H1 (cell line): ENCODE results near the gene NSUN6. TPM values are rescaled to one million over a fixed set of nuclear protein-coding genes. Genes with fewer than 3 reads are reported as not detected.

Experiments
- CTCF ChIA-PET: fragments of 300-600 bp; sonication (Branson Sonifier 250); formaldehyde crosslinking; loops from one replicate; lab custom pipeline; 2021; ENCODE audit not compliant: partially characterized antibody; lab: Charles Lee
- POLR2A ChIA-PET: fragments of 300-600 bp; sonication (Branson Sonifier 250); formaldehyde crosslinking; loops from one replicate; lab custom pipeline; 2021; ENCODE audit warnings: inconsistent platforms; ENCODE audit not compliant: partially characterized antibody; lab: Charles Lee
- DNase-seq, 2 experiments: peaks; one replicate each; pipeline versions ENCODE4 v3.0.0 to v3.0.0-alpha.2; 2010 to 2022; ENCODE audit warnings: low spot score in 2 of 2, low read depth in 1 of 2, mixed read lengths in 1 of 2
- FAIRE-seq: peaks from 2 replicates; lab custom pipeline; 2011; peaks lifted over from hg19 to GRCh38; lab: Jason Lieb, UNC
- H2AFZ ChIP-seq: 2 replicates; pipeline ENCODE4 v1.8.1; 2012; ENCODE audit warnings: low read length, inconsistent platforms
- H2AK5ac ChIP-seq: 2 replicates; pipeline ENCODE4 v1.6.1; 2013; ENCODE audit warnings: low read depth, low read length
- H2BK120ac ChIP-seq: replicated peaks from 2 replicates; pipeline ENCODE3; 2013; ENCODE audit warnings: low read depth, low read length, inconsistent platforms
- H2BK12ac ChIP-seq: 2 replicates; pipeline ENCODE4 v1.6.1; 2013; ENCODE audit warnings: low read depth, low read length
- H2BK15ac ChIP-seq: 2 replicates; pipeline ENCODE4 v1.6.1; 2013; ENCODE audit warnings: low read length
- H2BK20ac ChIP-seq: 2 replicates; pipeline ENCODE4 v1.6.1; 2013; ENCODE audit warnings: low read length
- H2BK5ac ChIP-seq: 2 replicates; pipeline ENCODE4 v1.6.1; 2013; ENCODE audit warnings: low read depth, low read length
- H3K14ac ChIP-seq: 2 replicates; pipeline ENCODE4 v1.6.1; 2013; ENCODE audit warnings: inconsistent platforms; ENCODE audit not compliant: insufficient read length
- H3K18ac ChIP-seq: 2 replicates; pipeline ENCODE4 v1.6.1; 2013; ENCODE audit warnings: low read length; ENCODE audit errors: extremely low read depth
- H3K23ac ChIP-seq: 2 replicates; pipeline ENCODE4 v1.6.1; 2013; ENCODE audit warnings: inconsistent platforms; ENCODE audit not compliant: insufficient read length
- H3K23me2 ChIP-seq: 2 replicates; pipeline ENCODE4 v1.6.1; 2013; ENCODE audit warnings: low read depth, low read length
- H3K27ac ChIP-seq: 2 replicates; pipeline ENCODE4 v1.6.1; 2011; ENCODE audit warnings: low read depth, low read length, inconsistent platforms
- H3K27me3 ChIP-seq, 4 experiments: replicated peaks in 1 of 4; 1 replicate in 1 of 4; 2 replicates in 3 of 4; pipeline versions ENCODE4 v1.6.1 to v1.8.1; 2011 to 2013; ENCODE audit warnings: low read length in 3 of 4, mild to moderate bottlenecking in 3 of 4, inconsistent platforms in 2 of 4, mixed read lengths in 2 of 4, moderate library complexity in 1 of 4; ENCODE audit not compliant: control insufficient read depth in 3 of 4, insufficient read depth in 3 of 4; ENCODE audit errors: extremely low read depth in 1 of 4
- H3K36me3 ChIP-seq, 4 experiments: 2 replicates each; pipeline versions ENCODE4 v1.6.1 to v1.8.1; 2011 to 2013; ENCODE audit warnings: mild to moderate bottlenecking in 4 of 4, low read length in 3 of 4, moderate library complexity in 2 of 4, control low read depth in 1 of 4, inconsistent platforms in 1 of 4; ENCODE audit not compliant: insufficient read depth in 4 of 4, control insufficient read depth in 2 of 4
- H3K4ac ChIP-seq: replicated peaks from 2 replicates; pipeline ENCODE3; 2013; ENCODE audit warnings: low read length, low read depth, mixed read lengths, inconsistent platforms; ENCODE audit not compliant: insufficient read length
- H3K4me1 ChIP-seq, 4 experiments: replicated peaks in 1 of 4; 1 replicate in 1 of 4; 2 replicates in 3 of 4; pipeline versions ENCODE4 v1.6.1 to v1.8.1; 2011 to 2013; ENCODE audit warnings: low read length in 3 of 4, inconsistent platforms in 2 of 4, mixed read lengths in 1 of 4; ENCODE audit not compliant: insufficient read depth in 4 of 4, control insufficient read depth in 3 of 4
- H3K4me2 ChIP-seq, 2 experiments: 2 replicates each; pipeline versions ENCODE4 v1.6.1 to v1.8.1; 2011 to 2013; ENCODE audit warnings: low read depth in 2 of 2, low read length in 2 of 2, control low read depth in 1 of 2, inconsistent platforms in 1 of 2, mild to moderate bottlenecking in 1 of 2; ENCODE audit not compliant: insufficient read depth in 1 of 2
- H3K4me3 ChIP-seq, 4 experiments: fragments of 200-600, 300-600 bp in 1 of 4; sonication (generic), shearing (Covaris generic), sonication (Bioruptor Twin) in 1 of 4; 2 replicates each; pipeline versions ENCODE4 v1.5.1 to v1.8.1; 2011 to 2016; ENCODE audit warnings: low read length in 4 of 4, low read depth in 3 of 4, control low read depth in 2 of 4, inconsistent platforms in 2 of 4, mild to moderate bottlenecking in 2 of 4, mixed read lengths in 1 of 4, moderate library complexity in 1 of 4; ENCODE audit not compliant: insufficient read depth in 2 of 4; ENCODE audit errors: extremely low read depth in 1 of 4
- H3K56ac ChIP-seq: replicated peaks from 2 replicates; pipeline ENCODE3; 2013; ENCODE audit warnings: low read depth, mild to moderate bottlenecking, mixed read lengths, low read length, inconsistent platforms; ENCODE audit not compliant: insufficient read length
- H3K79me1 ChIP-seq: 2 replicates; pipeline ENCODE4 v1.6.1; 2013; ENCODE audit warnings: low read depth, low read length, control low read depth
- H3K79me2 ChIP-seq, 2 experiments: 2 replicates each; pipeline versions ENCODE4 v1.6.1 to v1.8.1; 2012 to 2013; ENCODE audit warnings: low read length in 2 of 2, mild to moderate bottlenecking in 2 of 2, inconsistent platforms in 1 of 2; ENCODE audit not compliant: insufficient read depth in 2 of 2, control insufficient read depth in 1 of 2
- H3K9ac ChIP-seq, 4 experiments: replicated peaks in 1 of 4; 1 replicate in 1 of 4; 2 replicates in 3 of 4; pipeline versions ENCODE4 v1.6.1 to v1.8.1; 2011 to 2013; ENCODE audit warnings: low read depth in 3 of 4, low read length in 3 of 4, control low read depth in 2 of 4, mild to moderate bottlenecking in 2 of 4, moderate library complexity in 2 of 4, inconsistent platforms in 1 of 4; ENCODE audit errors: extremely low read depth in 1 of 4
- H3K9me3 ChIP-seq, 2 experiments: 2 replicates each; pipeline versions ENCODE4 v1.6.1 to v1.8.1; 2012 to 2013; ENCODE audit warnings: mild to moderate bottlenecking in 2 of 2, moderate library complexity in 2 of 2, control low read depth in 1 of 2, inconsistent platforms in 1 of 2, low read depth in 1 of 2, low read length in 1 of 2, mixed read lengths in 1 of 2; ENCODE audit not compliant: insufficient read depth in 2 of 2
- H4K20me1 ChIP-seq, 2 experiments: replicated peaks in 1 of 2; 2 replicates each; pipeline versions ENCODE3 to v1.8.1; 2011 to 2013; ENCODE audit warnings: inconsistent platforms in 2 of 2, low read length in 2 of 2, mild to moderate bottlenecking in 1 of 2; ENCODE audit not compliant: insufficient read depth in 2 of 2, control insufficient read depth in 1 of 2
- H4K5ac ChIP-seq: 2 replicates; pipeline ENCODE4 v1.6.1; 2013; ENCODE audit warnings: low read length, low read depth, mixed read lengths, inconsistent platforms; ENCODE audit not compliant: insufficient read length
- H4K8ac ChIP-seq: 2 replicates; pipeline ENCODE4 v1.8.0; 2013; ENCODE audit warnings: mild to moderate bottlenecking, moderate library complexity, low read length, inconsistent platforms; ENCODE audit not compliant: insufficient read depth; ENCODE audit errors: extremely low read depth
- H4K91ac ChIP-seq: replicated peaks from 2 replicates; pipeline ENCODE3; 2013; ENCODE audit warnings: low read length, mixed read lengths, inconsistent platforms; ENCODE audit not compliant: insufficient read length
- BCL11A ChIP-seq, 2 experiments: IDR thresholded peaks; one replicate each; pipeline ENCODE4 v1.6.1; 2011; ENCODE audit warnings: low read depth in 2 of 2, low read length in 2 of 2, mild to moderate bottlenecking in 2 of 2
- EP300 ChIP-seq, 2 experiments: IDR thresholded peaks; 1 replicate in 1 of 2; 2 replicates in 1 of 2; pipeline ENCODE4 v1.6.1; 2011 to 2012; ENCODE audit warnings: low read depth in 2 of 2, low read length in 2 of 2, mild to moderate bottlenecking in 2 of 2, borderline replicate concordance in 1 of 2, inconsistent platforms in 1 of 2, moderate library complexity in 1 of 2
- KDM1A ChIP-seq: fragments of 200-600, 300-600 bp; sonication (generic); IDR thresholded peaks from 2 replicates; pipeline ENCODE4 v1.7.1; 2016; ENCODE audit warnings: mild to moderate bottlenecking, low read length, borderline replicate concordance
- PHF8 ChIP-seq: fragments of 200-600 bp; sonication (generic); conservative IDR thresholded peaks from 2 replicates; pipeline ENCODE4 v1.7.1; 2012; ENCODE audit warnings: low read depth, mild to moderate bottlenecking, inconsistent platforms, low read length, moderate library complexity
- POU5F1 ChIP-seq: IDR thresholded peaks from 2 replicates; pipeline ENCODE4 v1.6.1; 2011; ENCODE audit warnings: low read depth, mild to moderate bottlenecking, low read length, moderate library complexity
- RAD21 ChIP-seq, 2 experiments: IDR thresholded peaks in 1 of 2; conservative IDR thresholded peaks in 1 of 2; 2 replicates each; pipeline ENCODE4 v1.6.1; 2011; ENCODE audit warnings: low read depth in 2 of 2, low read length in 2 of 2, improper control_type of control experiment in 1 of 2, inconsistent platforms in 1 of 2, mild to moderate bottlenecking in 1 of 2, moderate library complexity in 1 of 2
- SAP30 ChIP-seq: fragments of 300-600 bp; sonication (generic); IDR thresholded peaks from 2 replicates; pipeline ENCODE4 v1.7.1; 2012; ENCODE audit warnings: low read length, moderate library complexity, mild to moderate bottlenecking, inconsistent platforms; ENCODE audit not compliant: insufficient read depth, insufficient replicate concordance
- SRF ChIP-seq: IDR thresholded peaks from 2 replicates; pipeline ENCODE4 v1.6.1; 2011; ENCODE audit warnings: mild to moderate bottlenecking, low read depth, low read length, moderate library complexity
- WGBS, 2 experiments: shearing (Covaris generic) in 1 of 2; methylation state at CpG; one replicate each; pipeline versions ENCODE4 v1.1.6 to v1.1.7; 2013 to 2015; ENCODE audit warnings: low lambda C conversion rate in 2 of 2, mixed read lengths in 2 of 2, inconsistent platforms in 1 of 2, low coverage in 1 of 2, missing lambda C conversion rate in 1 of 2; ENCODE audit not compliant: insufficient replicate concordance in 2 of 2, insufficient coverage in 1 of 2, insufficient read length in 1 of 2; ENCODE audit errors: extremely low coverage in 1 of 2, missing lambda C conversion rate in 1 of 2; 5-methylcytosine and 5-hydroxymethylcytosine counted together
- polyA plus RNA-seq, 7 experiments: library from polyadenylated mRNA; depleted of rRNA in 3 of 7; stranded (reverse) in 5 of 7; unstranded in 2 of 7; fragments of >200 nt in 5 of 7; fragments of 200-250 nt in 2 of 7; gene quantifications; 1 replicate in 5 of 7; 2 replicates in 1 of 7; 4 replicates in 1 of 7; pipeline versions ENCODE4 v1.2.1 to v1.2.3, GENCODE V29; 2011 to 2013; ENCODE audit warnings: missing spikeins in 2 of 7, mixed read lengths in 2 of 7
- total RNA-seq: library from RNA; stranded (reverse); fragmentation: NEBNext Ultra II Directional; extraction: Animal tissue kit (Norgen Biotek cat#: 25700); gene quantifications from 2 replicates; pipeline ENCODE4 v1.2.1, GENCODE V29; 2021

NSUN6 gene
- total and polyA plus RNA-seq, 2 of the 8 experiments (the other 6 are each of a cell fraction or from before 2014, with no cell fraction given), result 5.9 to 14.4 TPM

- Histone ChIP-seq H3K4me1 (no peaks in the 10 kb centered on the region), H3K14ac (no peak overlapping the region), H2BK15ac (no peak overlapping the region), H4K20me1 (no peaks in the 10 kb centered on the region), H3K79me2 (no peaks in the 10 kb centered on the region), H2AFZ (no peak overlapping the region), H3K4ac (no peak overlapping the region), H4K91ac (no peak overlapping the region), H3K9ac (no peak overlapping the region), H3K9me3 (no peaks in the 10 kb centered on the region), H4K5ac (no peak overlapping the region), H3K23me2 (no peaks in the 10 kb centered on the region), H3K56ac (no peak overlapping the region), H2AK5ac (no peak overlapping the region), H3K79me1 (no peaks in the 10 kb centered on the region), H3K23ac (no peak overlapping the region), H3K4me2 (no peak overlapping the region), H3K27me3 (no peaks in the 10 kb centered on the region), H2BK5ac (no peak overlapping the region), H3K27ac (no peak overlapping the region), H4K8ac (no peak overlapping the region), H3K18ac (no peak overlapping the region), H2BK120ac (no peak overlapping the region), H2BK12ac (no peak overlapping the region), H2BK20ac (no peak overlapping the region), H3K4me3 (no peak overlapping the region), H3K36me3 (no peaks in the 10 kb centered on the region)
- no peak for DNase-seq
- TF ChIP-seq EP300 (IDR thresholded peaks at IDR 0.05; ENCODE audit: borderline replicate concordance in 1 of 2, low read depth in 2 of 2, low read length in 2 of 2) (no peak), POU5F1 (no peak), RAD21 (IDR thresholded peaks at IDR 0.05 in 1 of 2, conservative IDR thresholded peaks at IDR 0.05 in 1 of 2; ENCODE audit: low read depth in 2 of 2, low read length in 2 of 2) (no peak), SAP30 (no peak), KDM1A (no peak), BCL11A (IDR thresholded peaks at IDR 0.05; ENCODE audit: low read depth in 2 of 2, low read length in 2 of 2) (no peak), PHF8 (no peak), SRF (no peak)
- CTCF ChIA-PET, result no interaction called here
- WGBS, 2 experiments, result 95% methylated on average over 5 of the region's 5 CpGs; no CpG with 5 or more reads in 1 of the 2 experiments
- FAIRE-seq, result no peak
- POLR2A ChIA-PET, result no interaction called here
Measured at GRCh38 chr10:18504161-18504560, 147.2 kb downstream of the NSUN6 start.
